GM18520 (cell line): ENCODE data around the gene PIAS4.

Experiments
- ATAC-seq: cut with Tn5 transposase; IDR thresholded peaks from one replicate; pipeline ENCODE4 v1.9.1; 2021; ENCODE audit not compliant: unreplicated experiment

Gene PIAS4

GRCh38 chr19:4023600-4024398 is 16.3 kb downstream of the PIAS4 start:
- ATAC-seq: no peak

- ATAC-seq: no peak
Observed at GRCh38 chr19:4025317-4025716, 17.8 kb downstream of the PIAS4 start.

GRCh38 chr19:4027146-4027545 is 19.6 kb downstream of the PIAS4 start:
- no peak for ATAC-seq

- no peak for ATAC-seq
Observed at GRCh38 chr19:4028334-4029246, 21.1 kb downstream of the PIAS4 start.

GRCh38 chr19:4029247-4029614 is 21.7 kb downstream of the PIAS4 start:
- no peak for ATAC-seq

- no peak for ATAC-seq
Observed at GRCh38 chr19:4030552-4030951, 23.0 kb downstream of the PIAS4 start.

GRCh38 chr19:4030981-4031380 is 23.4 kb downstream of the PIAS4 start:
- no peak for ATAC-seq

GRCh38 chr19:4031420-4031819 is 23.9 kb downstream of the PIAS4 start:
- ATAC-seq: no peak

- ATAC-seq: no peak
Observed at GRCh38 chr19:4032436-4032835, 24.9 kb downstream of the PIAS4 start.

GRCh38 chr19:4033028-4033956 is 25.8 kb downstream of the PIAS4 start:
- no peak for ATAC-seq

- ATAC-seq: no peak
Observed at GRCh38 chr19:4034048-4035017, 26.8 kb downstream of the PIAS4 start.

GRCh38 chr19:4035018-4035566 is 27.6 kb downstream of the PIAS4 start:
- no peak for ATAC-seq

GRCh38 chr19:4035582-4035981 is 28.0 kb downstream of the PIAS4 start:
- no peak for ATAC-seq

- ATAC-seq: no peak
Observed at GRCh38 chr19:4036576-4037300, 29.2 kb downstream of the PIAS4 start.

GRCh38 chr19:4037301-4037949 is 29.9 kb downstream of the PIAS4 start:
- no peak for ATAC-seq

GRCh38 chr19:4038057-4038456 is 30.5 kb downstream of the PIAS4 start:
- ATAC-seq: no peak

- no peak for ATAC-seq
Observed at GRCh38 chr19:4038661-4039423, 31.3 kb downstream of the PIAS4 start.
